Prostate gland (tissue), 2 donors: ENCODE measurements around the gene NRM.

Experiments used
- CTCF ChIP-seq, 4 experiments: fragments of 200-600 bp in 2 of 4; fragments of 450-650 bp in 2 of 4; sonication (generic) in 2 of 4; IDR thresholded peaks; 1 replicate in 3 of 4; 2 replicates in 1 of 4; pipeline ENCODE4 v1.5.1; 2016 to 2019; ENCODE audit warnings: antibody characterized with exemption in 4 of 4, mild to moderate bottlenecking in 2 of 4, moderate library complexity in 2 of 4
- POLR2AphosphoS5 ChIP-seq: sonication (generic); formaldehyde crosslinking; IDR thresholded peaks from one replicate; pipeline ENCODE4 v1.6.1; 2017; ENCODE audit warnings: antibody characterized with exemption

- TF ChIP-seq CTCF (IDR thresholded peaks at IDR 0.05) (peak; percentile 52 to 85 (median 68)), POLR2AphosphoS5 (peak; percentile 81)
Observed at GRCh38 chr6:30721198-30722024, 30.6 kb upstream of the NRM start.
